ENCODE results near the gene WNT5A. TPM values are rescaled to one million over a fixed set of nuclear protein-coding genes. Genes with fewer than 3 reads are reported as not detected.

The WNT5A gene
- total RNA-seq, 1 donor from 2014 or later: 11.6 TPM

- H3K36me3 Mint-ChIP-seq (ENCODE audit: low read depth): no peaks in the 10 kb centered on the region
- no peaks in the 10 kb centered on the region for H3K9me3 Mint-ChIP-seq (ENCODE audit: low read depth)
- no peak for DNase-seq (ENCODE audit: low spot score)
- H3K4me1 Mint-ChIP-seq (ENCODE audit: low read depth): peaks cover 16% of the 10 kb centered on the region
- H3K4me3 Mint-ChIP-seq (ENCODE audit: unreplicated experiment): no peak overlapping the region
- no peak overlapping the region for H3K27ac Mint-ChIP-seq (ENCODE audit: unreplicated experiment)
- TF ChIP-seq CTCF (IDR thresholded peaks at IDR 0.05): no peak
- H3K27me3 Mint-ChIP-seq (ENCODE audit: low read depth): no peaks in the 10 kb centered on the region
Observed at GRCh38 chr3:55526332-55527030, 39.4 kb upstream of the WNT5A start.

- H3K27ac Mint-ChIP-seq (ENCODE audit: unreplicated experiment): no peak overlapping the region
- no peaks in the 10 kb centered on the region for H3K27me3 Mint-ChIP-seq (ENCODE audit: low read depth)
- H3K36me3 Mint-ChIP-seq (ENCODE audit: low read depth): no peaks in the 10 kb centered on the region
- H3K4me3 Mint-ChIP-seq (ENCODE audit: unreplicated experiment): no peak overlapping the region
- no peak for DNase-seq (ENCODE audit: low spot score)
- H3K9me3 Mint-ChIP-seq (ENCODE audit: low read depth): no peaks in the 10 kb centered on the region
- TF ChIP-seq CTCF (IDR thresholded peaks at IDR 0.05): no peak
- H3K4me1 Mint-ChIP-seq (ENCODE audit: low read depth): peaks cover 16% of the 10 kb centered on the region
Observed at GRCh38 chr3:55525436-55525835, 38.3 kb upstream of the WNT5A start.

- Mint-ChIP-seq H3K9me3 (ENCODE audit: low read depth) (no peaks in the 10 kb centered on the region), H3K4me3 (ENCODE audit: unreplicated experiment) (no peak overlapping the region), H3K27me3 (ENCODE audit: low read depth) (no peaks in the 10 kb centered on the region), H3K4me1 (ENCODE audit: low read depth) (peaks cover 16% of the 10 kb centered on the region), H3K27ac (ENCODE audit: unreplicated experiment) (no peak overlapping the region), H3K36me3 (ENCODE audit: low read depth) (no peaks in the 10 kb centered on the region)
- DNase-seq (ENCODE audit: low spot score): no peak
- peak; percentile 56 for TF ChIP-seq CTCF (IDR thresholded peaks at IDR 0.05)
Observed at GRCh38 chr3:55524565-55525244, 37.6 kb upstream of the WNT5A start.

- no peak for TF ChIP-seq CTCF (IDR thresholded peaks at IDR 0.05)
- no peak for DNase-seq (ENCODE audit: low spot score)
- Mint-ChIP-seq H3K4me1 (ENCODE audit: low read depth) (peaks cover 25% of the 10 kb centered on the region), H3K27ac (ENCODE audit: unreplicated experiment) (no peak overlapping the region), H3K9me3 (ENCODE audit: low read depth) (no peaks in the 10 kb centered on the region), H3K4me3 (ENCODE audit: unreplicated experiment) (no peak overlapping the region), H3K27me3 (ENCODE audit: low read depth) (no peaks in the 10 kb centered on the region), H3K36me3 (ENCODE audit: low read depth) (no peaks in the 10 kb centered on the region)
Observed at GRCh38 chr3:55523471-55523870, 36.4 kb upstream of the WNT5A start.

GRCh38 chr3:55521738-55522421, 34.8 kb upstream of the WNT5A start:
- Mint-ChIP-seq H3K36me3 (ENCODE audit: low read depth) (no peaks in the 10 kb centered on the region), H3K4me1 (ENCODE audit: low read depth) (peaks cover 28% of the 10 kb centered on the region), H3K27me3 (ENCODE audit: low read depth) (no peaks in the 10 kb centered on the region), H3K9me3 (ENCODE audit: low read depth) (no peaks in the 10 kb centered on the region), H3K4me3 (ENCODE audit: unreplicated experiment) (no peak overlapping the region), H3K27ac (ENCODE audit: unreplicated experiment) (no peak overlapping the region)
- no peak for TF ChIP-seq CTCF (IDR thresholded peaks at IDR 0.05)
- no peak for DNase-seq (ENCODE audit: low spot score)

Measured in chondrocyte (in vitro differentiated cells).